Thoracic aorta (tissue), 2 donors: Measurements from ENCODE around the gene DEPDC5. TPM values are rescaled to one million over a fixed set of nuclear protein-coding genes. Genes with fewer than 3 reads are reported as not detected.

Experiments
- ATAC-seq: fragments of 150-250 bp; one replicate; pipeline ENCODE4 v1.8.0; 2017; ENCODE audit warnings: low read depth; ENCODE audit not compliant: insufficient number of reproducible peaks, low FRiP score
- DNase-seq: peaks from one replicate; pipeline ENCODE4 v3.0.0-alpha.2; 2020; ENCODE audit warnings: low spot score
- H3K27ac ChIP-seq, 2 donors: fragments of 200-600 bp; sonication (generic); 1 replicate in 1 of 2; 2 replicates in 1 of 2; pipeline ENCODE4 v1.5.1; 2016; ENCODE audit warnings: mild to moderate bottlenecking in 2 of 2, moderate library complexity in 2 of 2
- H3K27me3 ChIP-seq: fragments of 200-600 bp; sonication (generic); replicated peaks from 2 replicates; pipeline ENCODE4 v1.6.0; 2016; ENCODE audit warnings: mild to moderate bottlenecking; ENCODE audit not compliant: insufficient read depth
- H3K36me3 ChIP-seq: fragments of 200-600 bp; sonication (generic); one replicate; pipeline ENCODE4 v1.5.1; 2016
- H3K4me1 ChIP-seq, 2 donors: fragments of 200-600 bp; sonication (generic); 1 replicate in 1 of 2; 2 replicates in 1 of 2; pipeline versions ENCODE4 v1.5.1 to v1.6.0; 2016; ENCODE audit warnings: low read depth in 2 of 2, mild to moderate bottlenecking in 1 of 2; ENCODE audit not compliant: control insufficient read depth in 1 of 2
- H3K4me3 ChIP-seq: fragments of 200-600 bp; sonication (generic); 2 replicates; pipeline ENCODE4 v1.5.1; 2016; ENCODE audit warnings: mild to moderate bottlenecking
- H3K9me3 ChIP-seq: fragments of 200-600 bp; sonication (generic); 2 replicates; pipeline ENCODE4 v1.5.1; 2016
- CTCF ChIP-seq: fragments of 200-600 bp; sonication (generic); IDR thresholded peaks from one replicate; pipeline ENCODE4 v1.5.1; 2019; ENCODE audit warnings: antibody characterized with exemption
- total RNA-seq, 2 donors: library from RNA; depleted of rRNA; stranded (reverse); fragments of >200 nt; gene quantifications; one replicate each; pipeline versions ENCODE4 v1.1.0 to v1.2.3, GENCODE V29; 2016

The DEPDC5 gene
- total RNA-seq, 2 donors from 2014 or later, result 31.3 to 52.7 TPM

DNA sequence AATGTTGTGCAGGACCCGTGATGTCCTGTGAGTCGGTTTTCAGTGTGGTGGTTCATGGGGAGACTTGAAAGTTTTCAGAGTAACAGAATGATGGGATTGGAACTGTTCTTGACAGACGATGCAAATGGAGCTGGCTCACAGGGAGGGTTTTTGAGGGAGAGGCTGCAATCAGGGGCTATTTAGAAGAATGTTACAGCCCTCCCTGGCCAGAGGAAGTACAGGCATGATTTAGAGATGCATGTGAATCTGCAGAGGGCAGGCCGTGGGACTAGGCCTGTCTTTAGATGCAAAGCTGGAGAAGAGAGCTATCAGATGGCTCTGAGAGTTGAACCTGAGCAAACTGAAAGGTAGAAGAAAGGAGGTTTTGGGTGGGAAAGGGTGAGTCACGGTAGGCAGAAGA is 115.9 kb downstream of the DEPDC5 start:
- DNase-seq (no peak), ATAC-seq (no peak)
- no peaks in the 10 kb centered on the region for H3K27me3 ChIP-seq
- TF ChIP-seq CTCF, result no peak
- H3K27ac ChIP-seq, result no peak overlapping the region
- H3K9me3 ChIP-seq, result no peaks in the 10 kb centered on the region
- H3K4me3 ChIP-seq, result no peak overlapping the region
- H3K36me3 ChIP-seq, result peaks cover 16% of the 10 kb centered on the region
- no peaks in the 10 kb centered on the region for H3K4me1 ChIP-seq

GRCh38 chr22:31870890-31871289 is 117.1 kb downstream of the DEPDC5 start:
- ATAC-seq (no peak), DNase-seq (no peak)
- Histone ChIP-seq H3K36me3 (peaks cover 19% of the 10 kb centered on the region), H3K9me3 (no peaks in the 10 kb centered on the region), H3K27ac (no peak overlapping the region), H3K27me3 (no peaks in the 10 kb centered on the region), H3K4me3 (no peak overlapping the region), H3K4me1 (no peaks in the 10 kb centered on the region)
- TF ChIP-seq CTCF, result no peak

- no peaks in the 10 kb centered on the region for H3K9me3 ChIP-seq
- H3K27me3 ChIP-seq, result no peaks in the 10 kb centered on the region
- H3K36me3 ChIP-seq, result peaks cover 19% of the 10 kb centered on the region
- H3K27ac ChIP-seq, result no peak overlapping the region
- no peak for TF ChIP-seq CTCF
- ATAC-seq (no peak), DNase-seq (no peak)
- no peaks in the 10 kb centered on the region for H3K4me1 ChIP-seq
- H3K4me3 ChIP-seq, result no peak overlapping the region
Observed at GRCh38 chr22:31871480-31871879, 117.7 kb downstream of the DEPDC5 start.

DNA sequence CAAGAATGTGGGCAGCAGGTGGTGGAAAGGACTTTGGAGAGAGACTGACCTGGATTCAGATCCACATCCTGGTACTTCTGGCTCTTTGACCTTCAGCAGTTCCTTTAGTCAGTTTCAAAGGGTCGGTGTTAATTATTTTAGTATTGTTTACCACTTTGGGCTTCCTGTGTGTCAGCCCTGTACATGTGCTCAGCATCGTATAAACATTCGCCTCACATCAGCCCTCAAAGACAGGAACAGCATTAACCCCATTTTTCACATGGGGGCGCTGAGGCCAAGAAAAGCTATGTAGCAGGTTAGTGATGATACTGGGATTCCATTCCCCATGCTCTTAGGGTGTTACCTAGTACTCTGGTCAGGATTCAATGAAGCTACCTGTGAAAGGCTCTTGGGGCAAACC is 118.4 kb downstream of the DEPDC5 start:
- H3K27ac ChIP-seq, result no peak overlapping the region
- DNase-seq (no peak), ATAC-seq (no peak)
- no peak overlapping the region for H3K4me3 ChIP-seq
- TF ChIP-seq CTCF, result no peak
- peaks cover 19% of the 10 kb centered on the region for H3K36me3 ChIP-seq
- H3K27me3 ChIP-seq, result no peaks in the 10 kb centered on the region
- no peaks in the 10 kb centered on the region for H3K9me3 ChIP-seq
- no peaks in the 10 kb centered on the region for H3K4me1 ChIP-seq

- no peak for ATAC-seq
- TF ChIP-seq CTCF, result no peak
- Histone ChIP-seq H3K27me3 (no peaks in the 10 kb centered on the region), H3K36me3 (peaks cover 26% of the 10 kb centered on the region), H3K27ac (no peak overlapping the region), H3K4me1 (no peaks in the 10 kb centered on the region), H3K9me3 (no peaks in the 10 kb centered on the region), H3K4me3 (no peak overlapping the region)
- no peak for DNase-seq
Observed at GRCh38 chr22:31874821-31875220, 121.0 kb downstream of the DEPDC5 start.
